HepG2 (cell line): ENCODE measurements around the gene CHADL. TPM values are rescaled to one million over a fixed set of nuclear protein-coding genes. Genes with fewer than 3 reads are reported as not detected.

Source experiments
- ATAC-seq: fragments of 200-7000 bp; cut with Tn5 transposase; 3 replicates; pipeline ENCODE4 v1.9.1; 2020; ENCODE audit warnings: mild to moderate bottlenecking, moderate library complexity
- BruUV-seq: library from RNA; stranded (reverse); fragments of 400-500 nt; replicated peaks from 2 replicates; lab custom pipeline; 2021; lab: Mats Ljungman, UMichigan
- CTCF ChIA-PET: fragments of 300-600 bp; formaldehyde crosslinking; extraction: SDS; loops from one replicate; lab custom pipeline; 2021; ENCODE audit warnings: low total read pairs, inconsistent platforms, low intra/inter-chr PET ratio; lab: Yijun Ruan, JAX
- POLR2A ChIA-PET: fragments of 350-600 bp; sonication (Branson Sonifier 250); formaldehyde crosslinking; loops from one replicate; lab custom pipeline; 2020; ENCODE audit warnings: antibody characterized with exemption, inconsistent platforms; lab: Yijun Ruan, JAX
- DNase-seq: peaks from one replicate; pipeline ENCODE4 v3.0.0-alpha.2; 2015; ENCODE audit warnings: low spot score
- FAIRE-seq: peaks from 3 replicates; lab custom pipeline; 2011; peaks lifted over from hg19 to GRCh38; lab: Jason Lieb, UNC
- H2AFZ ChIP-seq: one replicate; pipeline ENCODE4 v1.6.1; 2011; ENCODE audit warnings: low read length, inconsistent platforms
- H3K27ac ChIP-seq: fragments of 300-600 bp; 3 replicates; pipeline ENCODE4 v1.8.0; 2011; ENCODE audit warnings: mixed run types, mild to moderate bottlenecking, mixed read lengths, low read length, inconsistent platforms; ENCODE audit not compliant: insufficient read depth; ENCODE audit errors: extremely low read length
- H3K27me3 ChIP-seq, 2 experiments: fragments of 200-600 bp in 1 of 2; 2 replicates in 1 of 2; 3 replicates in 1 of 2; pipeline versions ENCODE4 v1.6.0 to v1.8.0; 2011; ENCODE audit warnings: low read length in 2 of 2, mild to moderate bottlenecking in 2 of 2, moderate library complexity in 2 of 2, inconsistent platforms in 1 of 2; ENCODE audit not compliant: insufficient read depth in 2 of 2, control insufficient read depth in 1 of 2
- H3K36me3 ChIP-seq, 2 experiments: fragments of 200-600 bp in 1 of 2; replicated peaks in 1 of 2; 2 replicates in 1 of 2; 3 replicates in 1 of 2; pipeline versions ENCODE4 v1.5.1 to v1.8.0; 2011; ENCODE audit warnings: low read length in 2 of 2, inconsistent platforms in 1 of 2; ENCODE audit not compliant: insufficient read depth in 2 of 2, control insufficient read depth in 1 of 2
- H3K4me1 ChIP-seq: 2 replicates; pipeline ENCODE4 v1.5.1; 2012; ENCODE audit warnings: low read length, inconsistent platforms; ENCODE audit not compliant: insufficient read depth
- H3K4me2 ChIP-seq: 2 replicates; pipeline ENCODE4 v1.6.0; 2011; ENCODE audit warnings: low read depth, low read length, inconsistent platforms
- H3K4me3 ChIP-seq, 3 experiments: fragments of 200-600 bp in 1 of 3; sonication (generic), shearing (Covaris generic) in 1 of 3; replicated peaks in 1 of 3; 2 replicates each; pipeline ENCODE4 v1.5.1; 2011 to 2016; ENCODE audit warnings: low read length in 3 of 3, inconsistent platforms in 2 of 3, low read depth in 2 of 3, mild to moderate bottlenecking in 2 of 3, control low read depth in 1 of 3, mixed read lengths in 1 of 3; ENCODE audit not compliant: insufficient read depth in 1 of 3
- H3K79me2 ChIP-seq: one replicate; pipeline ENCODE4 v1.6.1; 2011; ENCODE audit warnings: low read length, inconsistent platforms; ENCODE audit not compliant: insufficient read depth
- H3K9ac ChIP-seq: 2 replicates; pipeline ENCODE4 v1.6.0; 2011; ENCODE audit warnings: mild to moderate bottlenecking, low read depth, low read length, inconsistent platforms; ENCODE audit not compliant: insufficient read depth
- H3K9me3 ChIP-seq: 2 replicates; pipeline ENCODE4 v1.5.1; 2012; ENCODE audit warnings: mild to moderate bottlenecking, low read length
- H4K20me1 ChIP-seq: 2 replicates; pipeline ENCODE4 v1.6.0; 2011; ENCODE audit warnings: inconsistent platforms, mild to moderate bottlenecking, low read length, moderate library complexity; ENCODE audit not compliant: insufficient read depth
- AKAP8 ChIP-seq: sonication (generic); formaldehyde crosslinking; IDR thresholded peaks from 2 replicates; pipeline ENCODE4 v1.5.1; 2020; ENCODE audit warnings: mild to moderate bottlenecking, missing genetic modification reagents
- FOXA3 ChIP-seq: IDR thresholded peaks from 2 replicates; pipeline ENCODE4 v1.6.1; 2016; ENCODE audit warnings: missing genetic modification reagents, missing compliant biosample characterization
- FOXC1 ChIP-seq: sonication (generic); formaldehyde crosslinking; IDR thresholded peaks from 2 replicates; pipeline ENCODE4 v1.8.0; 2022; ENCODE audit warnings: mild to moderate bottlenecking, missing genetic modification reagents, borderline replicate concordance
- GFI1 ChIP-seq: sonication (generic); formaldehyde crosslinking; IDR thresholded peaks from 2 replicates; pipeline ENCODE4 v1.5.0; 2020; ENCODE audit warnings: missing genetic modification reagents, mild to moderate bottlenecking, borderline replicate concordance
- HMGA1 ChIP-seq: sonication (generic); formaldehyde crosslinking; conservative IDR thresholded peaks from 2 replicates; pipeline ENCODE4 v1.4.0; 2020; ENCODE audit warnings: missing genetic modification reagents
- IRF2 ChIP-seq: IDR thresholded peaks from 2 replicates; pipeline ENCODE4 v1.6.1; 2018; ENCODE audit warnings: missing genetic modification reagents, missing compliant biosample characterization
- KDM4B ChIP-seq: sonication (generic); formaldehyde crosslinking; IDR thresholded peaks from 2 replicates; pipeline ENCODE4 v1.4.0; 2020; ENCODE audit warnings: missing genetic modification reagents
- MBD4 ChIP-seq: IDR thresholded peaks from 2 replicates; pipeline ENCODE4 v1.6.1; 2012; ENCODE audit warnings: low read length, inconsistent platforms, borderline replicate concordance
- ONECUT2 ChIP-seq: sonication (generic); formaldehyde crosslinking; IDR thresholded peaks from 2 replicates; pipeline ENCODE4 v1.4.0; 2020; ENCODE audit warnings: missing genetic modification reagents
- PRPF4 ChIP-seq: fragments of 200-400 bp; formaldehyde crosslinking; IDR thresholded peaks from 2 replicates; pipeline ENCODE4 v1.6.1; 2016; ENCODE audit warnings: low read length, low read depth; ENCODE audit not compliant: poor library complexity, severe bottlenecking
- SIN3B ChIP-seq: fragments of 150-350 bp; IDR thresholded peaks from 2 replicates; pipeline ENCODE4 v1.6.1; 2014; ENCODE audit warnings: low read length
- SP1 ChIP-seq, 2 experiments: fragments of 450-650 bp in 1 of 2; sonication (generic) in 1 of 2; formaldehyde crosslinking in 1 of 2; IDR thresholded peaks; 2 replicates each; pipeline versions ENCODE4 v1.4.0 to v1.6.1; 2016 to 2020; ENCODE audit warnings: missing genetic modification reagents in 1 of 2
- TBL1XR1 ChIP-seq: fragments of 150-350 bp; IDR thresholded peaks from 2 replicates; pipeline ENCODE4 v1.6.1; 2014; ENCODE audit warnings: borderline replicate concordance, low read length; ENCODE audit not compliant: partially characterized antibody
- ZFP82 ChIP-seq: sonication (generic); formaldehyde crosslinking; IDR thresholded peaks from 2 replicates; pipeline ENCODE4 v1.5.1; 2020; ENCODE audit warnings: mild to moderate bottlenecking, missing genetic modification reagents, borderline replicate concordance
- ZKSCAN1 ChIP-seq: fragments of 150-350 bp; IDR thresholded peaks from 2 replicates; pipeline ENCODE4 v1.6.1; 2014; ENCODE audit warnings: low read length
- ZNF121 ChIP-seq: sonication (generic); formaldehyde crosslinking; IDR thresholded peaks from 2 replicates; pipeline ENCODE4 v1.5.0; 2020; ENCODE audit warnings: mild to moderate bottlenecking, missing genetic modification reagents
- WGBS: methylation state at CpG from one replicate; pipeline ENCODE4 v1.1.6; 2017; ENCODE audit warnings: low lambda C conversion rate; 5-methylcytosine and 5-hydroxymethylcytosine counted together
- in situ Hi-C: cut with HindIII; loops from 2 replicates; pipeline ENCODE4 v1.10.0; 2017; ENCODE audit warnings: low pct_unique_long_range_greater_than_20kb; ENCODE audit not compliant: extremely low pct_ligation_motif_present
- intact Hi-C: fragments of 100-400 bp; cut with micrococcal nuclease; formaldehyde crosslinking; loops from one replicate; pipeline ENCODE4 v1.10.0; 2022; ENCODE audit not compliant: unreplicated experiment
- polyA plus RNA-seq, 8 experiments: library from polyadenylated mRNA; depleted of rRNA in 3 of 8; stranded (reverse) in 7 of 8; unstranded in 1 of 8; fragments of >200 nt; fragmentation: Illumina TruSeq in 4 of 8; extraction: Trizol in 4 of 8; gene quantifications; 2 replicates each; pipeline versions ENCODE4 v1.2.1 to v1.2.3, GENCODE V29; 2011 to 2016; ENCODE audit warnings: low read depth in 4 of 8, missing spikeins in 1 of 8, mixed read lengths in 1 of 8; ENCODE audit not compliant: insufficient read depth in 1 of 8
- total RNA-seq, 5 experiments: library from RNA; depleted of rRNA; stranded (reverse); fragments of >200 nt; fragmentation: Illumina TruSeq; extraction: Trizol; gene quantifications; 2 replicates each; pipeline ENCODE4 v1.2.3, GENCODE V29; 2016; ENCODE audit warnings: low read depth in 1 of 5
- TF ChIP-seq, protein P1 (sequence below): sonication (generic); formaldehyde crosslinking; IDR thresholded peaks from 2 replicates; pipeline ENCODE4 v1.5.0; 2020; ENCODE audit warnings: mild to moderate bottlenecking, low read depth, missing genetic modification reagents, borderline replicate concordance
- TF ChIP-seq, protein P2 (sequence below): sonication (generic); formaldehyde crosslinking; IDR thresholded peaks from 2 replicates; pipeline ENCODE4 v1.5.0; 2020; ENCODE audit warnings: missing genetic modification reagents
- TF ChIP-seq, protein P3 (sequence below): sonication (generic); formaldehyde crosslinking; IDR thresholded peaks from 2 replicates; pipeline ENCODE4 v1.5.1; 2020; ENCODE audit warnings: missing genetic modification reagents, mild to moderate bottlenecking, borderline replicate concordance
- TF ChIP-seq, protein P4 (sequence below): sonication (generic); formaldehyde crosslinking; IDR thresholded peaks from 2 replicates; pipeline ENCODE4 v1.4.0; 2020; ENCODE audit warnings: missing genetic modification reagents

The CHADL gene
- total and polyA plus RNA-seq, 2 of the 13 experiments (the other 11 are each of a cell fraction or from before 2014, with no cell fraction given): 2.8 to 8.1 TPM

DNA sequence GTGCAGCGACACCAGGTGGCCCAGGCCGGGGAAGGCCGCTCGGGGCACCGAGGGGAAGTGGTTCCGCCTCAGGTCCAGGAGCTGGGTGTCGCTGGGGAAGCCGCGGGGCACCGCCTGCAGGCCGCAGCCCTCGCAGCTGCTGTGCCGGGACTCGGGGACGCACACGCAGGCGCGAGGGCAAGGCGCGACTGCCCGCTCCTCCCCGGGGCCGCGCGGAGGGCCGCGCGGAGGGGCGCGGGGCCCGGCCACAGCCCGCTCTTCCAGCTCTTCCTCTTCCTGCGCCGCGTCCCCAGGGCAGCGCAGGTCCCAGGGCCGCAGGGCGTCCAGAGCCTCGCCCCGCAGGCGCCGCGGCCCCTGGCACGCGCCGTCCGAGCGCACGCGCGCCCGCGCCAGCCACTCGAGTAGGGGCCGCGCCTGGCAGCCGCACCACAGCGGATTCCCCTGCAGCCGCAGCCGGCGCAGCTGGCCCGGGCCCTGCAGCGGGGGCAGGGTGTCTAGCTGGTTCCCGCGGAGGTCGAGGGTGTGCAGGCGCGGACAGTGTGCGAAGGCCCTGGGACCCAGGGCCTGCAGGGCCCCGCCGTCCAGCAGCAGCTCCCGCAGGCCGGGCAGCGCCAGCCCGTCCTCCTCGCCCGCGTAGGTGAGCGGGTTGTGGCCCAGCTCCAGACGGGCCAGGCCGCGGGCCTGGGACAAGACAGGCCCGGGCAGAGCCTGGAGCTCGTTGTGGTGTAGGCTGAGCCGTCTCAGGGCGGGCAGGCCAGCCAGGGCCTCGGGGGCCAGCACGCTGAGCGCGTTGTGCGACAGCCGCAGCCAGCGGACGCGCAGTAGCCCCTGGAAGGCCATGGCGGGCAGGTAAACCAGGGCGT is 2.8 kb downstream of the CHADL start:
- Histone ChIP-seq H3K4me3 (no peak overlapping the region), H3K27ac (no peak overlapping the region), H3K4me2 (no peak overlapping the region), H3K9ac (no peak overlapping the region), H4K20me1 (no peaks in the 10 kb centered on the region), H3K27me3 (no peaks in the 10 kb centered on the region), H3K79me2 (no peaks in the 10 kb centered on the region), H2AFZ (no peak overlapping the region), H3K36me3 (no peaks in the 10 kb centered on the region), H3K4me1 (peaks cover 32% of the 10 kb centered on the region), H3K9me3 (no peaks in the 10 kb centered on the region)
- intact Hi-C loops: loop anchor here (5.0 kb wide), 1 partner anchor 49 kb away; the partner anchor contains the start of gene RANGAP1
- no peak for DNase-seq
- POLR2A ChIA-PET: interaction anchor here (0.6 kb wide), 1 partner anchor 15 kb away, joined by 3 read pairs; no protein-coding TSS in a partner anchor
- FAIRE-seq: no peak
- CTCF ChIA-PET: no interaction called here
- WGBS: 97% methylated on average over 30 of the region's 97 CpGs
- no peak for ATAC-seq
- in situ Hi-C loops: no loop called here
- BruUV-seq: no TSS peak
- TF ChIP-seq, protein P1, sequence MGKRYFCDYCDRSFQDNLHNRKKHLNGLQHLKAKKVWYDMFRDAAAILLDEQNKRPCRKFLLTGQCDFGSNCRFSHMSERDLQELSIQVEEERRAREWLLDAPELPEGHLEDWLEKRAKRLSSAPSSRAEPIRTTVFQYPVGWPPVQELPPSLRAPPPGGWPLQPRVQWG (CRISPR knock-in tag): no peak
- TF ChIP-seq SP1 (IDR thresholded peaks at IDR 0.05): no peak
- no peak for TF ChIP-seq SP1 (CRISPR knock-in tag; IDR thresholded peaks at IDR 0.05)
- TF ChIP-seq PRPF4: no peak
- no peak for TF ChIP-seq TBL1XR1
- no peak for TF ChIP-seq ONECUT2
- TF ChIP-seq KDM4B (CRISPR knock-in tag): no peak
- TF ChIP-seq, protein P2, sequence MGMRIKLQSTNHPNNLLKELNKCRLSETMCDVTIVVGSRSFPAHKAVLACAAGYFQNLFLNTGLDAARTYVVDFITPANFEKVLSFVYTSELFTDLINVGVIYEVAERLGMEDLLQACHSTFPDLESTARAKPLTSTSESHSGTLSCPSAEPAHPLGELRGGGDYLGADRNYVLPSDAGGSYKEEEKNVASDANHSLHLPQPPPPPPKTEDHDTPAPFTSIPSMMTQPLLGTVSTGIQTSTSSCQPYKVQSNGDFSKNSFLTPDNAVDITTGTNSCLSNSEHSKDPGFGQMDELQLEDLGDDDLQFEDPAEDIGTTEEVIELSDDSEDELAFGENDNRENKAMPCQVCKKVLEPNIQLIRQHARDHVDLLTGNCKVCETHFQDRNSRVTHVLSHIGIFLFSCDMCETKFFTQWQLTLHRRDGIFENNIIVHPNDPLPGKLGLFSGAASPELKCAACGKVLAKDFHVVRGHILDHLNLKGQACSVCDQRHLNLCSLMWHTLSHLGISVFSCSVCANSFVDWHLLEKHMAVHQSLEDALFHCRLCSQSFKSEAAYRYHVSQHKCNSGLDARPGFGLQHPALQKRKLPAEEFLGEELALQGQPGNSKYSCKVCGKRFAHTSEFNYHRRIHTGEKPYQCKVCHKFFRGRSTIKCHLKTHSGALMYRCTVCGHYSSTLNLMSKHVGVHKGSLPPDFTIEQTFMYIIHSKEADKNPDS (CRISPR knock-in tag): no peak
- no peak for TF ChIP-seq GFI1
- TF ChIP-seq HMGA1 (CRISPR knock-in tag): no peak
- TF ChIP-seq, protein P3, sequence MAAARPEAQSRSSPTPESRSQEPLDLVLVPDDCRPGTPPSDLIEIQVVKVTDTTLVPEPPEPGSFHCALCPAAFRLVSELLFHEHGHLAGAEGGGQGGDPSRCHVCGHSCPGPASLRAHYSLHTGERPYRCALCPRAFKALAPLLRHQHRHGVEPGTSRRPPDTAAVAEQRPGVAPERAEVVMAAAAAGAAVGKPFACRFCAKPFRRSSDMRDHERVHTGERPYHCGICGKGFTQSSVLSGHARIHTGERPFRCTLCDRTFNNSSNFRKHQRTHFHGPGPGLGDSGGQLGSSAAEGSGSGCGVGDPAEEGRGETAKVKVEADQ (CRISPR knock-in tag): no peak
- no peak for TF ChIP-seq ZKSCAN1
- TF ChIP-seq, protein P4, sequence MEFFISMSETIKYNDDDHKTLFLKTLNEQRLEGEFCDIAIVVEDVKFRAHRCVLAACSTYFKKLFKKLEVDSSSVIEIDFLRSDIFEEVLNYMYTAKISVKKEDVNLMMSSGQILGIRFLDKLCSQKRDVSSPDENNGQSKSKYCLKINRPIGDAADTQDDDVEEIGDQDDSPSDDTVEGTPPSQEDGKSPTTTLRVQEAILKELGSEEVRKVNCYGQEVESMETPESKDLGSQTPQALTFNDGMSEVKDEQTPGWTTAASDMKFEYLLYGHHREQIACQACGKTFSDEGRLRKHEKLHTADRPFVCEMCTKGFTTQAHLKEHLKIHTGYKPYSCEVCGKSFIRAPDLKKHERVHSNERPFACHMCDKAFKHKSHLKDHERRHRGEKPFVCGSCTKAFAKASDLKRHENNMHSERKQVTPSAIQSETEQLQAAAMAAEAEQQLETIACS (CRISPR knock-in tag): no peak
- TF ChIP-seq FOXC1 (CRISPR knock-in tag): no peak
- TF ChIP-seq AKAP8 (CRISPR knock-in tag): no peak
- no peak for TF ChIP-seq ZFP82 (CRISPR knock-in tag)
- no peak for TF ChIP-seq IRF2 (CRISPR knock-in tag)
- TF ChIP-seq FOXA3 (CRISPR knock-in tag): no peak
- TF ChIP-seq MBD4: no peak
- TF ChIP-seq SIN3B: no peak
- TF ChIP-seq ZNF121 (CRISPR knock-in tag): no peak
- TF ChIP-seq, all 625 proteins: peak for 0
